B cell (primary cell): ENCODE results near the gene PMP22. TPM values are rescaled to one million over a fixed set of nuclear protein-coding genes. Genes with fewer than 3 reads are reported as not detected.

Experiments
- ATAC-seq: fragments of 200-7000 bp; cut with Tn5 transposase; one replicate; pipeline ENCODE4 v1.10.0; 2021; ENCODE audit warnings: low read depth, mild to moderate bottlenecking, moderate number of reproducible peaks, moderate library complexity
- CTCF ChIA-PET: fragments of 350-600 bp; sonication (Branson Sonifier 250); formaldehyde crosslinking; loops from one replicate; lab custom pipeline; 2021; ENCODE audit warnings: antibody characterized with exemption, inconsistent platforms; lab: Charles Lee
- POLR2A ChIA-PET: fragments of 350-600 bp; sonication (Branson Sonifier 250); formaldehyde crosslinking; loops from one replicate; lab custom pipeline; 2021; ENCODE audit warnings: antibody characterized with exemption; lab: Charles Lee
- DNase-seq: peaks from one replicate; pipeline ENCODE4 v3.0.0; 2013
- H2AFZ ChIP-seq: 2 replicates; pipeline ENCODE4 v1.6.1; 2012; ENCODE audit warnings: mild to moderate bottlenecking, low read depth, low read length; ENCODE audit not compliant: insufficient read depth, poor library complexity, severe bottlenecking
- H3K27ac ChIP-seq, 2 donors: 1 replicate in 1 of 2; 2 replicates in 1 of 2; pipeline ENCODE4 v1.5.1; 2012 to 2013; ENCODE audit warnings: low read length in 2 of 2, mild to moderate bottlenecking in 2 of 2, moderate library complexity in 1 of 2
- H3K27me3 ChIP-seq, 4 experiments: fragments of 200-600 bp in 1 of 4; sonication (generic) in 1 of 4; replicated peaks in 1 of 4; 1 replicate in 2 of 4; 2 replicates in 2 of 4; pipeline versions ENCODE4 v1.6.1 to v1.7.0; 2013 to 2016; ENCODE audit warnings: low read length in 3 of 4, mild to moderate bottlenecking in 2 of 4, mixed read lengths in 1 of 4, moderate library complexity in 1 of 4; ENCODE audit not compliant: insufficient read depth in 4 of 4, control insufficient read depth in 3 of 4; ENCODE audit errors: control extremely low read depth in 1 of 4
- H3K36me3 ChIP-seq, 2 experiments: replicated peaks in 1 of 2; 1 replicate in 1 of 2; 2 replicates in 1 of 2; pipeline versions ENCODE4 v1.6.1 to v1.7.1; 2013; ENCODE audit warnings: low read length in 1 of 2; ENCODE audit not compliant: insufficient read depth in 2 of 2, control insufficient read depth in 1 of 2; ENCODE audit errors: control extremely low read depth in 1 of 2, extremely low read depth in 1 of 2
- H3K4me1 ChIP-seq, 2 donors: fragments of 200-600 bp in 1 of 2; sonication (generic) in 1 of 2; 1 replicate in 1 of 2; 2 replicates in 1 of 2; pipeline versions ENCODE4 v1.5.1 to v1.6.1; 2013 to 2017; ENCODE audit warnings: low read length in 2 of 2; ENCODE audit not compliant: control insufficient read depth in 2 of 2, insufficient read depth in 2 of 2
- H3K4me2 ChIP-seq: replicated peaks from 2 replicates; pipeline ENCODE3; 2012; ENCODE audit warnings: mild to moderate bottlenecking, low read depth, low read length; ENCODE audit not compliant: poor library complexity, severe bottlenecking
- H3K4me3 ChIP-seq, 5 experiments: fragments of 200-600 bp in 1 of 5; sonication (generic) in 1 of 5; 1 replicate in 3 of 5; 2 replicates in 2 of 5; pipeline versions ENCODE4 v1.5.1 to v1.7.0; 2011 to 2016; ENCODE audit warnings: low read length in 4 of 5, mild to moderate bottlenecking in 4 of 5, low read depth in 2 of 5, control low read depth in 1 of 5, moderate library complexity in 1 of 5; ENCODE audit not compliant: insufficient read depth in 1 of 5; ENCODE audit errors: control extremely low read depth in 1 of 5, extremely low read depth in 1 of 5
- H3K79me2 ChIP-seq: fragments of 200-600 bp; sonication (generic); one replicate; pipeline ENCODE4 v1.6.0; 2016; ENCODE audit warnings: low read length; ENCODE audit not compliant: control insufficient read depth, insufficient read depth
- H3K9ac ChIP-seq: fragments of 200-600 bp; sonication (generic); 2 replicates; pipeline ENCODE4 v1.6.1; 2017; ENCODE audit warnings: mild to moderate bottlenecking, low read length, moderate library complexity
- H3K9me3 ChIP-seq, 3 donors: one replicate each; pipeline versions ENCODE4 v1.6.1 to v1.7.1; 2013; ENCODE audit warnings: low read length in 2 of 3; ENCODE audit not compliant: control insufficient read depth in 2 of 3, insufficient read depth in 1 of 3; ENCODE audit errors: control extremely low read depth in 1 of 3
- H4K20me1 ChIP-seq: 2 replicates; pipeline ENCODE4 v1.6.0; 2012; ENCODE audit warnings: mild to moderate bottlenecking, low read length; ENCODE audit not compliant: insufficient read depth, control insufficient read depth, poor library complexity, severe bottlenecking
- H3K27ac Mint-ChIP-seq: one replicate; pipeline ENCODE4 v1.8.0; 2021; ENCODE audit warnings: mixed read lengths
- H3K27me3 Mint-ChIP-seq: one replicate; pipeline ENCODE4 v1.8.0; 2021; ENCODE audit warnings: mixed read lengths
- H3K4me1 Mint-ChIP-seq: one replicate; pipeline ENCODE4 v1.8.0; 2021; ENCODE audit warnings: mixed read lengths
- H3K4me3 Mint-ChIP-seq: one replicate; pipeline ENCODE4 v1.8.0; 2021; ENCODE audit warnings: mixed read lengths
- H3K9me3 Mint-ChIP-seq: one replicate; pipeline ENCODE4 v1.8.0; 2022; ENCODE audit warnings: mixed read lengths; ENCODE audit not compliant: insufficient read depth
- EZH2 ChIP-seq: IDR thresholded peaks from 2 replicates; pipeline ENCODE4 v1.6.1; 2012; ENCODE audit warnings: borderline replicate concordance, low read depth, mild to moderate bottlenecking, moderate library complexity, low read length; ENCODE audit not compliant: insufficient read depth, poor library complexity, severe bottlenecking
- WGBS: methylation state at CpG from one replicate; pipeline ENCODE4 v1.1.5; 2013; ENCODE audit warnings: missing lambda C conversion rate; ENCODE audit not compliant: insufficient coverage; 5-methylcytosine and 5-hydroxymethylcytosine counted together
- intact Hi-C: fragments of 100-400 bp; cut with micrococcal nuclease; formaldehyde crosslinking; loops from one replicate; pipeline ENCODE4 v1.10.0; 2022
- polyA plus RNA-seq: library from polyadenylated mRNA; depleted of rRNA; stranded (reverse); fragments of >200 nt; gene quantifications from 2 replicates; pipeline ENCODE4 v1.2.3, GENCODE V29; 2012
- total RNA-seq, 2 donors: library from RNA; stranded (reverse); fragments of 120-200 nt in 1 of 2; gene quantifications; 1 replicate in 1 of 2; 2 replicates in 1 of 2; pipeline versions ENCODE4 v1.2.3 to v1.2.4, GENCODE V29; 2013 to 2022
- TF ChIP-seq, protein P1 (sequence below): fragments of 200-600 bp; IDR thresholded peaks from one replicate; pipeline ENCODE4 v1.8.0; 2022; ENCODE audit warnings: antibody characterized with exemption, mild to moderate bottlenecking

Gene PMP22
- total and polyA plus RNA-seq, 2 donors (not counting 1 experiment from before 2014, with no cell fraction given) = 0.71 TPM; not detected in 1

DNA sequence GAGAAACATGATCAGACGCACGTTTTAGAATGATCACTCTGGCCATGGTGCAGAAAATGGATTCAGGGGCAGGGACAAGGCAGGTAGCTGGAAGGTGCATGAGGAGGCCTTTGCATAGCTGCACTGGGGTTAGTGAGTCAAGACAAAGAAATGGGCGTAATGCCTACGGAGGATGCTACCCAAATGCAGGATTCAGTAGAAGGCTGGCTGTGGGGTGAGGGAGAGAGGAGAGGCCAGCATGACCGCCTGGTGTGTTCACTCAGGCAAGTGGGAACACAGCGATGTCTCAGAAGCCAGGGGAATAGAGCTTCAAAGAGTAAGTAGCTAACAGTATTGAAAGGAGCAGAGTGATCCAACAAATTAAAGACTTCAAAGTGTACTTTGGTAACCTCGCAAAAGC, 31.2 kb downstream of the PMP22 start:
- WGBS = 89% methylated on average over 7 of the region's 7 CpGs
- no peak overlapping the region for H3K27ac Mint-ChIP-seq
- no peak overlapping the region for H3K4me3 Mint-ChIP-seq
- H3K27ac ChIP-seq = no peak overlapping the region
- H2AFZ ChIP-seq = no peak overlapping the region
- no peaks in the 10 kb centered on the region for H4K20me1 ChIP-seq
- H3K4me2 ChIP-seq = no peak overlapping the region
- H3K9me3 ChIP-seq = peaks cover 0 to 1% (median 0%) of the 10 kb centered on the region in 3 donors
- POLR2A ChIA-PET = no interaction called here
- intact Hi-C loops = no loop called here
- no peaks in the 10 kb centered on the region for H3K27me3 ChIP-seq
- no peaks in the 10 kb centered on the region for H3K4me1 Mint-ChIP-seq
- no peaks in the 10 kb centered on the region for H3K4me1 ChIP-seq
- ATAC-seq (no peak), DNase-seq (no peak)
- no peak overlapping the region for H3K9ac ChIP-seq
- no peak overlapping the region for H3K4me3 ChIP-seq
- H3K36me3 ChIP-seq = no peaks in the 10 kb centered on the region
- TF ChIP-seq, protein P1, sequence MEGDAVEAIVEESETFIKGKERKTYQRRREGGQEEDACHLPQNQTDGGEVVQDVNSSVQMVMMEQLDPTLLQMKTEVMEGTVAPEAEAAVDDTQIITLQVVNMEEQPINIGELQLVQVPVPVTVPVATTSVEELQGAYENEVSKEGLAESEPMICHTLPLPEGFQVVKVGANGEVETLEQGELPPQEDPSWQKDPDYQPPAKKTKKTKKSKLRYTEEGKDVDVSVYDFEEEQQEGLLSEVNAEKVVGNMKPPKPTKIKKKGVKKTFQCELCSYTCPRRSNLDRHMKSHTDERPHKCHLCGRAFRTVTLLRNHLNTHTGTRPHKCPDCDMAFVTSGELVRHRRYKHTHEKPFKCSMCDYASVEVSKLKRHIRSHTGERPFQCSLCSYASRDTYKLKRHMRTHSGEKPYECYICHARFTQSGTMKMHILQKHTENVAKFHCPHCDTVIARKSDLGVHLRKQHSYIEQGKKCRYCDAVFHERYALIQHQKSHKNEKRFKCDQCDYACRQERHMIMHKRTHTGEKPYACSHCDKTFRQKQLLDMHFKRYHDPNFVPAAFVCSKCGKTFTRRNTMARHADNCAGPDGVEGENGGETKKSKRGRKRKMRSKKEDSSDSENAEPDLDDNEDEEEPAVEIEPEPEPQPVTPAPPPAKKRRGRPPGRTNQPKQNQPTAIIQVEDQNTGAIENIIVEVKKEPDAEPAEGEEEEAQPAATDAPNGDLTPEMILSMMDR = no peak
- no peak for TF ChIP-seq EZH2
- peaks cover 14% of the 10 kb centered on the region for H3K27me3 Mint-ChIP-seq
- H3K9me3 Mint-ChIP-seq = no peaks in the 10 kb centered on the region
- CTCF ChIA-PET = no interaction called here
- H3K79me2 ChIP-seq = no peaks in the 10 kb centered on the region

DNA sequence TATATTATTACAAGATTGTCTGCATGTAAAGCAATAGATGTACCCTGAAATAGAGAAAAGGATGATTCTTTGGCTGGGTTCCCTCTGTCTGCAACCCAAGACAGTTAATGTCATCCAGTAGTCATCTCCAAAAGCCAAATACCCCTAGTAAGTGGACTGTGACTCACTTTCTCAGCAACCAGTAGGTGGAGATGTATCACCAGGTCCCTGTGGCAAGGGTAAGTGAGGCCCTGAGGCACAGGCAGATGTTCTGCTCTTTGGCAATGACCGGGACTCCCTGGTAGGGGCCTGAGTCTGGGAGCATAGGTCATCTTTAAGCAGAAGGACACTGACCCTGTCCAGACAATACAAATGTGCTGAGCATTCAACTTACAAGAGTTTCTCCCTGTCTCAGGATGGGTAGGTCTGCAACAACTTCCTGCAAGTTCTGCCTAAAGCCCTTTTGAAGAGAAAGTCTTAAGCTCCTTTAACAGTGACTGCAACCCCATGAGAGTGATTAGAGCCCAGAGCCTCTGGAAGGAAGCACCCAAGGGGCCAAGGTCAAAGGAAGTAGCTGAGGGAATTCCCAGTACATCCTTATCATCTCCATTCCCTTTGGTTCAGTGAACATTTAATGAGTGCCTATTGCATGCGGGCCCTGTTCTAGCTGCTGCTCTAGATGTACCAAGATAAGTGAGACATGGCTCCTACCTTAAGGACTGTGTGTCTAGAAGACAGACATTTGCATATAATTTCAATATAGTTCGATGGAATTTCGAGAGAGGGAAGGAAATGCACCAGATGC, 31.9 kb downstream of the PMP22 start:
- TF ChIP-seq, protein P1 = no peak
- no peak for TF ChIP-seq EZH2
- DNase-seq = no peak
- Histone ChIP-seq H3K9me3 (no peaks in the 10 kb centered on the region), H3K9ac (no peak overlapping the region), H3K4me3 (no peak overlapping the region), H3K27ac (no peak overlapping the region), H4K20me1 (no peaks in the 10 kb centered on the region), H3K4me2 (no peak overlapping the region), H3K36me3 (no peaks in the 10 kb centered on the region), H3K79me2 (no peaks in the 10 kb centered on the region), H3K4me1 (no peaks in the 10 kb centered on the region), H3K27me3 (no peaks in the 10 kb centered on the region), H2AFZ (no peak overlapping the region)
- WGBS = 87% methylated on average over 3 of the region's 4 CpGs
- Mint-ChIP-seq H3K27me3 (peaks cover 8% of the 10 kb centered on the region), H3K4me1 (no peaks in the 10 kb centered on the region), H3K4me3 (no peak overlapping the region), H3K27ac (no peak overlapping the region), H3K9me3 (no peaks in the 10 kb centered on the region)
- ChIA-PET CTCF (no interaction called here), POLR2A (no interaction called here)
- ATAC-seq = no peak
- intact Hi-C loops = no loop called here
